PC-3 (cell line): ENCODE measurements around the gene BEND3. TPM values are rescaled to one million over a fixed set of nuclear protein-coding genes. Genes with fewer than 3 reads are reported as not detected.
"Not testable (repeated sequence)": the region's sequence is repeated elsewhere in the genome, so short reads cannot be mapped to it uniquely, and the experiment has no call there.

Experiments used
- ATAC-seq: fragments of 200-7000 bp; cut with Tn5 transposase; 2 replicates; pipeline ENCODE4 v1.9.1; 2020; ENCODE audit warnings: mild to moderate bottlenecking, moderate library complexity
- BruUV-seq: library from RNA; stranded (reverse); fragments of 400-500 nt; replicated peaks from 2 replicates; lab custom pipeline; 2021; lab: Mats Ljungman, UMichigan
- CTCF ChIA-PET: fragments of 300-600 bp; sonication (Branson Sonifier 250); formaldehyde crosslinking; loops from one replicate; lab custom pipeline; 2022; ENCODE audit warnings: antibody characterized with exemption; lab: Charles Lee
- POLR2A ChIA-PET: fragments of 300-600 bp; sonication (Branson Sonifier 250); formaldehyde crosslinking; loops from one replicate; lab custom pipeline; 2022; ENCODE audit warnings: antibody characterized with exemption; ENCODE audit not compliant: unreplicated experiment; lab: Charles Lee
- DNase-seq: peaks from one replicate; pipeline ENCODE4 v3.0.0-alpha.2; 2015
- H2AFZ ChIP-seq: fragments of 300-600 bp; sonication (generic); 2 replicates; pipeline ENCODE4 v1.6.0; 2016; ENCODE audit warnings: antibody characterized with exemption, low read length
- H3F3A ChIP-seq: fragments of 300-600 bp; sonication (generic); one replicate; pipeline ENCODE4 v1.6.0; 2017; ENCODE audit warnings: antibody characterized with exemption, low read length, control low read depth, mild to moderate bottlenecking; ENCODE audit not compliant: unreplicated experiment
- H3K27ac ChIP-seq: fragments of 300-600 bp; sonication (generic); 2 replicates; pipeline ENCODE4 v1.5.1; 2016; ENCODE audit warnings: mild to moderate bottlenecking, low read length
- H3K27me3 ChIP-seq: fragments of 300-600 bp; sonication (generic); 2 replicates; pipeline ENCODE4 v1.6.1; 2016; ENCODE audit warnings: low read length, mixed read lengths
- H3K36me3 ChIP-seq: fragments of 300-600 bp; sonication (generic); 2 replicates; pipeline ENCODE4 v1.6.1; 2016; ENCODE audit warnings: low read depth, mixed run types, low read length, mixed read lengths
- H3K4me1 ChIP-seq: fragments of 300-600 bp; sonication (generic); 2 replicates; pipeline ENCODE4 v1.5.1; 2016; ENCODE audit warnings: low read length; ENCODE audit not compliant: insufficient read depth
- H3K4me2 ChIP-seq: fragments of 300-600 bp; sonication (generic); 2 replicates; pipeline ENCODE4 v1.6.0; 2016; ENCODE audit warnings: low read length
- H3K4me3 ChIP-seq: fragments of 300-600 bp; sonication (generic); 2 replicates; pipeline ENCODE4 v1.5.1; 2016; ENCODE audit warnings: mild to moderate bottlenecking, low read length, mixed read lengths
- H3K79me2 ChIP-seq: fragments of 300-600 bp; sonication (generic); 2 replicates; pipeline ENCODE4 v1.6.1; 2017; ENCODE audit warnings: low read length, mixed read lengths
- H3K9ac ChIP-seq: fragments of 300-600 bp; sonication (generic); 2 replicates; pipeline ENCODE4 v1.6.0; 2016; ENCODE audit warnings: mild to moderate bottlenecking, low read length
- H3K9me2 ChIP-seq: fragments of 300-600 bp; sonication (generic); replicated peaks from 2 replicates; pipeline ENCODE4 v1.6.1; 2016; ENCODE audit warnings: mixed run types, low read length, mixed read lengths
- H3K9me3 ChIP-seq: fragments of 300-600 bp; sonication (generic); 2 replicates; pipeline ENCODE4 v1.6.1; 2016; ENCODE audit warnings: low read length, mixed read lengths
- H4K20me1 ChIP-seq: fragments of 300-600 bp; sonication (generic); 2 replicates; pipeline ENCODE4 v1.6.1; 2016; ENCODE audit warnings: low read length, mixed read lengths
- CTCF ChIP-seq: fragments of 300-600 bp; sonication (generic); conservative IDR thresholded peaks from 2 replicates; pipeline ENCODE4 v1.5.1; 2017; ENCODE audit warnings: antibody characterized with exemption, low read depth, mild to moderate bottlenecking, low read length
- EZH2 ChIP-seq: fragments of 300-600 bp; sonication (generic); IDR thresholded peaks from one replicate; pipeline ENCODE4 v1.6.1; 2017; ENCODE audit warnings: antibody characterized with exemption, mild to moderate bottlenecking, low read length; ENCODE audit not compliant: unreplicated experiment
- EZH2phosphoT487 ChIP-seq: fragments of 300-600 bp; sonication (generic); IDR thresholded peaks from 2 replicates; pipeline ENCODE4 v1.6.1; 2018; ENCODE audit warnings: mild to moderate bottlenecking, antibody characterized with exemption, low read length, borderline replicate concordance
- intact Hi-C: fragments of 100-400 bp; cut with micrococcal nuclease; formaldehyde crosslinking; loops from 2 replicates; pipeline ENCODE4 v1.9.0; 2023
- total RNA-seq: library from RNA; depleted of rRNA; stranded (reverse); fragments of >200 nt; gene quantifications from 2 replicates; pipeline ENCODE4 v1.2.3, GENCODE V29; 2014

The BEND3 gene
- total RNA-seq, 1 experiment from 2014 or later: 4.5 TPM

GRCh38 chr6:107098436-107099307 lies 16.6 kb downstream of the BEND3 start:
- CTCF ChIA-PET: no interaction called here
- ATAC-seq: no peak
- no TSS peak for BruUV-seq

DNA sequence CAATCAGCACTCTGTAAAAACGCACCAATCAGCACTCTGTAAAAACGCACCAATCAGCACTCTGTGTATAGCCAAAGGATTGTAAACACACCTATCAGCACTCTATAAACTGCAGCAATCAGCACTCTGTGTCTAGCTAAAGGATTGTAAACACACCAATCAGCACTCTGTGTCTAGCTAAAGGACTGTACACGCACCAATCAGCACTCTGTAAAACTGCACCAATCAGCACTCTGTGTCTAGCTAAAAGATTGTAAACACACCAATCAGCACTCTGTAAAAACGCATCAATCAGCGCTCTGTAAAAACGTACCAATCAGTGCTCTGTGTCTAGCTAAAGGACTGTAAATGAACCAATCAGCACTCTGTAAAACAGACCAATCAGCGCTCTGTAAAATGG lies 30.9 kb downstream of the BEND3 start:
- H3K9me2 ChIP-seq, H3K27ac ChIP-seq, H3K9me3 ChIP-seq, H3K9ac ChIP-seq, H3K4me3 ChIP-seq, CTCF ChIA-PET, H3K4me1 ChIP-seq, H3F3A ChIP-seq, H2AFZ ChIP-seq, BruUV-seq, H3K4me2 ChIP-seq, ATAC-seq, H3K36me3 ChIP-seq, intact Hi-C loops, DNase-seq, H4K20me1 ChIP-seq, H3K79me2 ChIP-seq, H3K27me3 ChIP-seq, POLR2A ChIA-PET: not testable (repeated sequence)

More at GRCh38 chr6:107098436-107099307, 16.6 kb downstream of the BEND3 start:
- Histone ChIP-seq H3K9me3 (no peaks in the 10 kb centered on the region), H3K4me2 (no peak overlapping the region), H3F3A (no peaks in the 10 kb centered on the region), H4K20me1 (no peaks in the 10 kb centered on the region), H3K9me2 (no peaks in the 10 kb centered on the region), H2AFZ (no peak overlapping the region), H3K4me3 (no peak overlapping the region), H3K9ac (no peak overlapping the region), H3K4me1 (no peaks in the 10 kb centered on the region), H3K27ac (no peak overlapping the region), H3K27me3 (no peaks in the 10 kb centered on the region), H3K36me3 (no peaks in the 10 kb centered on the region), H3K79me2 (no peaks in the 10 kb centered on the region)
- intact Hi-C loops: no loop called here
- TF ChIP-seq CTCF (no peak), EZH2phosphoT487 (no peak), EZH2 (no peak)
- no peak for DNase-seq
- POLR2A ChIA-PET: no interaction called here

DNA sequence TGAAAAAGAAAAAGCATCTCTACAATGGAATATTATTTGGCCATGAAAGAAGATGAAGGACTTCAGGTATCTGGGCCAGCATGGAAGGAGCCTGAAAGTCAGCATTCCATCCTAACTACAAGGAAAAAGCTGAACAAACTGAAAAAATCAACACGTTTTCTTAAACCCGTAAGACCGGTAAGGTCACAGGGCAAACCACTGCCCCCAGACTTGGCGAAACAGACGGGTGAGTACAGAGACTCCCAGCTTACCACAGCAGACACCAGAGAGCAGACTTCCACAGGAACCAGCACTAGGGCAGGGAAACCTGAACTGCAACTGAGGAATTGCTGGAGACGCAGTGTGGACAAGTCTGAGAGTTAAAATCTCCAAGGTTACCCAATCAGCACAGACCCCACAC lies 31.4 kb downstream of the BEND3 start:
- H3K36me3 ChIP-seq: no peaks in the 10 kb centered on the region; the same call in 1 of the 2 replicates
- DNase-seq (no peak), ATAC-seq (no peak)
- no peaks in the 10 kb centered on the region for H3K4me1 ChIP-seq
- no peaks in the 10 kb centered on the region for H4K20me1 ChIP-seq
- intact Hi-C loops: no loop called here
- ChIA-PET POLR2A (no interaction called here), CTCF (no interaction called here)
- no TSS peak for BruUV-seq
- no peaks in the 10 kb centered on the region for H3K27me3 ChIP-seq
- no peaks in the 10 kb centered on the region for H3K9me3 ChIP-seq
- no peak overlapping the region for H3K4me2 ChIP-seq
- no peak overlapping the region for H2AFZ ChIP-seq
- H3K4me3 ChIP-seq: no peak overlapping the region
- no peaks in the 10 kb centered on the region for H3K9me2 ChIP-seq
- H3K79me2 ChIP-seq: no peaks in the 10 kb centered on the region
- TF ChIP-seq CTCF (no peak), EZH2 (no peak), EZH2phosphoT487 (no peak)
- no peak overlapping the region for H3K9ac ChIP-seq
- no peaks in the 10 kb centered on the region for H3F3A ChIP-seq
- H3K27ac ChIP-seq: no peak overlapping the region
